DND-41 (cell line): Measurements from ENCODE around the gene FAM118B.

Source experiments
- ATAC-seq: fragments of 200-7000 bp; cut with Tn5 transposase; 3 replicates; pipeline ENCODE4 v1.9.1; 2021; ENCODE audit warnings: low read depth; ENCODE audit not compliant: insufficient read depth
- DNase-seq: peaks from one replicate; pipeline ENCODE4 v3.0.0-alpha.2; 2020
- H2AFZ ChIP-seq: 2 replicates; pipeline ENCODE4 v1.6.0; 2012; ENCODE audit warnings: low read depth, low read length
- H3K27ac ChIP-seq: 2 replicates; pipeline ENCODE4 v1.5.1; 2012; ENCODE audit warnings: low read length, inconsistent platforms
- H3K27me3 ChIP-seq: fragments of 200-600 bp; sonication (generic); 2 replicates; pipeline ENCODE4 v1.6.0; 2012; ENCODE audit warnings: low read length, mild to moderate bottlenecking, inconsistent platforms; ENCODE audit not compliant: insufficient read depth, poor library complexity
- H3K36me3 ChIP-seq: 2 replicates; pipeline ENCODE4 v1.5.1; 2012; ENCODE audit warnings: low read length, inconsistent platforms; ENCODE audit not compliant: insufficient read depth
- H3K4me1 ChIP-seq: 2 replicates; pipeline ENCODE4 v1.5.1; 2012; ENCODE audit warnings: mild to moderate bottlenecking, low read length; ENCODE audit not compliant: insufficient read depth
- H3K4me2 ChIP-seq: 2 replicates; pipeline ENCODE4 v1.6.0; 2012; ENCODE audit warnings: mild to moderate bottlenecking, moderate library complexity, low read length, inconsistent platforms; ENCODE audit not compliant: insufficient read depth
- H3K4me3 ChIP-seq, 2 experiments: fragments of 200-600 bp in 1 of 2; shearing (Covaris generic) in 1 of 2; 2 replicates each; pipeline ENCODE4 v1.5.1; 2012 to 2016; ENCODE audit warnings: inconsistent platforms in 2 of 2, low read length in 2 of 2, mild to moderate bottlenecking in 2 of 2, low read depth in 1 of 2, moderate library complexity in 1 of 2
- H3K79me2 ChIP-seq: 2 replicates; pipeline ENCODE4 v1.6.0; 2012; ENCODE audit warnings: low read length, inconsistent platforms; ENCODE audit not compliant: insufficient read depth
- H3K9ac ChIP-seq: 2 replicates; pipeline ENCODE4 v1.6.0; 2012; ENCODE audit warnings: low read depth, mild to moderate bottlenecking, inconsistent platforms, low read length, moderate library complexity
- H3K9me3 ChIP-seq: 2 replicates; pipeline ENCODE4 v1.5.1; 2012; ENCODE audit warnings: low read length, moderate library complexity, mild to moderate bottlenecking, inconsistent platforms; ENCODE audit not compliant: insufficient read depth, severe bottlenecking
- H4K20me1 ChIP-seq: 2 replicates; pipeline ENCODE4 v1.6.0; 2012; ENCODE audit warnings: low read length; ENCODE audit not compliant: insufficient read depth
- EZH2 ChIP-seq: IDR thresholded peaks from 3 replicates; pipeline ENCODE4 v1.6.1; 2012; ENCODE audit warnings: borderline replicate concordance, low read depth, mild to moderate bottlenecking, moderate library complexity, low read length, inconsistent platforms; ENCODE audit not compliant: severe bottlenecking
- TF ChIP-seq, protein P1 (sequence below): IDR thresholded peaks from 2 replicates; pipeline ENCODE4 v1.5.1; 2012; ENCODE audit warnings: borderline replicate concordance, low read length, moderate library complexity, mild to moderate bottlenecking; ENCODE audit not compliant: poor library complexity, severe bottlenecking; ENCODE audit errors: extremely low read depth

The FAM118B gene

GRCh38 chr11:126229858-126230540 is 18.4 kb downstream of the FAM118B start:
- H3K36me3 ChIP-seq: peaks cover 12% of the 10 kb centered on the region; the same call in 1 of the 2 replicates
- H4K20me1 ChIP-seq: no peaks in the 10 kb centered on the region
- H3K27ac ChIP-seq: no peak overlapping the region
- DNase-seq (no peak), ATAC-seq (no peak)
- peaks cover 29% of the 10 kb centered on the region for H3K79me2 ChIP-seq
- H3K4me3 ChIP-seq: no peak overlapping the region
- no peak overlapping the region for H3K4me2 ChIP-seq
- no peak overlapping the region for H2AFZ ChIP-seq
- H3K27me3 ChIP-seq: no peaks in the 10 kb centered on the region
- H3K9me3 ChIP-seq: peaks cover 6% of the 10 kb centered on the region
- H3K4me1 ChIP-seq: 0 out of 2 replicates have a peak, but pooled peaks cover 3% of the 10 kb centered on the region
- TF ChIP-seq EZH2: no peak
- TF ChIP-seq, protein P1, sequence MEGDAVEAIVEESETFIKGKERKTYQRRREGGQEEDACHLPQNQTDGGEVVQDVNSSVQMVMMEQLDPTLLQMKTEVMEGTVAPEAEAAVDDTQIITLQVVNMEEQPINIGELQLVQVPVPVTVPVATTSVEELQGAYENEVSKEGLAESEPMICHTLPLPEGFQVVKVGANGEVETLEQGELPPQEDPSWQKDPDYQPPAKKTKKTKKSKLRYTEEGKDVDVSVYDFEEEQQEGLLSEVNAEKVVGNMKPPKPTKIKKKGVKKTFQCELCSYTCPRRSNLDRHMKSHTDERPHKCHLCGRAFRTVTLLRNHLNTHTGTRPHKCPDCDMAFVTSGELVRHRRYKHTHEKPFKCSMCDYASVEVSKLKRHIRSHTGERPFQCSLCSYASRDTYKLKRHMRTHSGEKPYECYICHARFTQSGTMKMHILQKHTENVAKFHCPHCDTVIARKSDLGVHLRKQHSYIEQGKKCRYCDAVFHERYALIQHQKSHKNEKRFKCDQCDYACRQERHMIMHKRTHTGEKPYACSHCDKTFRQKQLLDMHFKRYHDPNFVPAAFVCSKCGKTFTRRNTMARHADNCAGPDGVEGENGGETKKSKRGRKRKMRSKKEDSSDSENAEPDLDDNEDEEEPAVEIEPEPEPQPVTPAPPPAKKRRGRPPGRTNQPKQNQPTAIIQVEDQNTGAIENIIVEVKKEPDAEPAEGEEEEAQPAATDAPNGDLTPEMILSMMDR: no peak
- H3K9ac ChIP-seq: no peak overlapping the region

DNA sequence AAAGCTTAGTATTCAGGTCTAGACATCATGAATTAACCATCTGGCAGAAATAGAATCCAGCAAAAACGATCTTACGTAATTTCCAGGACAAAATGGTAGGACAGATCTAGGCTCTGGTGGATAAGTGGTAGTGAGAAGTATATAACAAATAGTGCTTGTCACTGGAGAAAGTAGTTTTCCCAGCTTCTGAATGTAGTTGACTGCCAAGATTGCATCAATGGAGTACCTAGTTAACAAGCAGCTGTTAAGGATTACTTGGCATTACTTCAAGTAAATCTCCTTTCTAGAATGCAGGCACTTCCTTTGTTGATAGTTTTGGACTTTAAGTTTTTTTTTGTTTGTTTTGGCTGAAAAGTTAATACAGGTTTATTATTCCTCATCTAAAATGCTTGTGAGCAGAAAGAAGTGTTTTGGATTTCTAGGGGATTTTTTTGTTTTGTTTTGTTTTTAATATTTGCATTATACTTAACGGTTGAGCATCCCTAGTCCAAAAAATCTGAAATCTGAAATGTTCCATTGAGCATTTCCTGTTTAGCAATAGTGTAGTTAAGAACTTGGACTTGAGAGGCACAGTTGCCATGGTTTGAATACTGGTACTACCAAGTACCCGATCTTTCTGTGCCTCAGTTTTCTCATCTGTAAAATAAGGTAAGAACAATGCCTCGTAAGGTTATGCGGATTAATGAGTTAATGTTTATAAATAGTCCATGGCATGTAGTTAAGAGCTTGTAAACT is 20.3 kb downstream of the FAM118B start:
- Histone ChIP-seq H2AFZ (no peak overlapping the region), H4K20me1 (no peaks in the 10 kb centered on the region), H3K4me3 (no peak overlapping the region), H3K36me3 (peaks cover 15% of the 10 kb centered on the region; the same call in 1 of the 2 replicates), H3K27me3 (no peaks in the 10 kb centered on the region), H3K4me1 (0 out of 2 replicates have a peak, but pooled peaks cover 3% of the 10 kb centered on the region), H3K4me2 (no peak overlapping the region), H3K9me3 (no peaks in the 10 kb centered on the region), H3K79me2 (peaks cover 16% of the 10 kb centered on the region), H3K27ac (no peak overlapping the region), H3K9ac (no peak overlapping the region)
- DNase-seq (no peak), ATAC-seq (no peak)
- no peak for TF ChIP-seq EZH2
- TF ChIP-seq, protein P1: no peak

DNA sequence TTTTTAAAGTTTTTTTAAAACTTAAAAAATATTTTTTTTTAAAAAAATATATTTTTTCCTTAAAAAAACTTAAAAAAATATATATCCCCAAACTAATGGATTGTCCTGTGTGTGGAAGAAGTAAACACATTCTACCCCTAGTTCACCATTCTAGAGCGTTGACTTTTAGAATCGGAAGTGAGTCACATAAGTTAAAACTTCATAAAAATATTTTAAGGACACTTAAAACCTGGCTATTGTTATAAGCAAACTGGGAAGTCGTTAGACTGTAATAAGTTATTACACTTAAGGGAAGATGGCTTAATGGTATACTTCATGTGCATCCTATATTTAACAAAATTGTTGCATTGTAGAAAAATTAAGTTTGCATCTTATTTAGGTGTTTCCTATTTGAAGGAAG is 21.1 kb downstream of the FAM118B start:
- Histone ChIP-seq H3K4me3 (no peak overlapping the region), H4K20me1 (no peaks in the 10 kb centered on the region), H3K27me3 (no peaks in the 10 kb centered on the region), H3K4me1 (0 out of 2 replicates have a peak, but pooled peaks cover 3% of the 10 kb centered on the region), H3K79me2 (peaks cover 9% of the 10 kb centered on the region; the same call in 1 of the 2 replicates), H3K4me2 (no peak overlapping the region), H3K27ac (no peak overlapping the region), H3K36me3 (peaks cover 15% of the 10 kb centered on the region; the same call in 1 of the 2 replicates), H2AFZ (no peak overlapping the region), H3K9ac (no peak overlapping the region), H3K9me3 (no peaks in the 10 kb centered on the region)
- DNase-seq: no peak
- no peak for ATAC-seq
- no peak for TF ChIP-seq EZH2
- TF ChIP-seq, protein P1: no peak
